A673 (cell line): ENCODE measurements around the gene HDAC1. TPM values are rescaled to one million over a fixed set of nuclear protein-coding genes. Genes with fewer than 3 reads are reported as not detected.

Experiments
- BruUV-seq: library from RNA; stranded (reverse); fragments of 400-500 nt; replicated peaks from 2 replicates; lab custom pipeline; 2021; lab: Mats Ljungman, UMichigan
- CTCF ChIA-PET: fragments of 300-600 bp; sonication (Branson Sonifier 250); formaldehyde crosslinking; loops from one replicate; lab custom pipeline; 2022; ENCODE audit warnings: antibody characterized with exemption; lab: Charles Lee
- POLR2A ChIA-PET: fragments of 300-600 bp; sonication (Branson Sonifier 250); formaldehyde crosslinking; loops from one replicate; lab custom pipeline; 2022; ENCODE audit warnings: antibody characterized with exemption; ENCODE audit not compliant: low non-redundant PET; lab: Charles Lee
- DNase-seq: peaks from one replicate; pipeline ENCODE4 v3.0.0-alpha.2; 2015; ENCODE audit warnings: low spot score
- H3K27ac ChIP-seq: fragments of 200-600 bp; sonication (generic); 2 replicates; pipeline ENCODE4 v1.5.1; 2016; ENCODE audit warnings: mixed run types, low read depth, mild to moderate bottlenecking, mixed read lengths, antibody characterized with exemption, low read length; ENCODE audit not compliant: poor library complexity, severe bottlenecking
- H3K27me3 ChIP-seq: fragments of 200-600 bp; sonication (generic); replicated peaks from 2 replicates; pipeline ENCODE4 v1.6.1; 2017; ENCODE audit warnings: mixed run types, low read depth, mild to moderate bottlenecking, mixed read lengths, antibody characterized with exemption, low read length; ENCODE audit not compliant: insufficient read depth, poor library complexity
- H3K36me3 ChIP-seq: fragments of 200-600 bp; sonication (generic); 2 replicates; pipeline ENCODE4 v1.6.1; 2016; ENCODE audit warnings: mixed run types, mild to moderate bottlenecking, mixed read lengths, antibody characterized with exemption, low read length; ENCODE audit not compliant: insufficient read depth, poor library complexity, severe bottlenecking
- H3K4me1 ChIP-seq: fragments of 200-600 bp; sonication (generic); 2 replicates; pipeline ENCODE4 v1.6.1; 2017; ENCODE audit warnings: mixed run types, mild to moderate bottlenecking, mixed read lengths, antibody characterized with exemption, low read length; ENCODE audit not compliant: insufficient read depth, poor library complexity, severe bottlenecking
- H3K4me3 ChIP-seq: fragments of 200-600 bp; sonication (generic); 2 replicates; pipeline ENCODE4 v1.5.1; 2016; ENCODE audit warnings: low read depth, mixed run types, mild to moderate bottlenecking, mixed read lengths, low read length; ENCODE audit not compliant: poor library complexity, severe bottlenecking
- H3K9me3 ChIP-seq: fragments of 200-600 bp; sonication (generic); 2 replicates; pipeline ENCODE4 v1.6.1; 2016; ENCODE audit warnings: mixed run types, low read depth, mild to moderate bottlenecking, mixed read lengths, antibody characterized with exemption, low read length; ENCODE audit not compliant: poor library complexity, severe bottlenecking
- EZH2 ChIP-seq: fragments of 200-600 bp; sonication (generic); IDR thresholded peaks from 2 replicates; pipeline ENCODE4 v1.6.1; 2017; ENCODE audit warnings: borderline replicate concordance, low read depth, mild to moderate bottlenecking, mixed read lengths, antibody characterized with exemption, low read length; ENCODE audit not compliant: poor library complexity, severe bottlenecking
- intact Hi-C: fragments of 100-400 bp; cut with micrococcal nuclease; formaldehyde crosslinking; loops from one replicate; pipeline ENCODE4 v1.10.0; 2022; ENCODE audit not compliant: unreplicated experiment
- total RNA-seq: library from RNA; stranded (reverse); gene quantifications from 2 replicates; pipeline ENCODE4 v1.2.3, GENCODE V29; 2021
- TF ChIP-seq, protein P1 (sequence below): fragments of 300-800, 200-600 bp; sonication (generic); conservative IDR thresholded peaks from 2 replicates; pipeline ENCODE4 v1.5.1; 2017; ENCODE audit warnings: low read depth, mild to moderate bottlenecking, antibody characterized with exemption, low read length, moderate library complexity, mixed read lengths

HDAC1 gene
- total RNA-seq, 1 experiment from 2014 or later: 195 TPM

DNA sequence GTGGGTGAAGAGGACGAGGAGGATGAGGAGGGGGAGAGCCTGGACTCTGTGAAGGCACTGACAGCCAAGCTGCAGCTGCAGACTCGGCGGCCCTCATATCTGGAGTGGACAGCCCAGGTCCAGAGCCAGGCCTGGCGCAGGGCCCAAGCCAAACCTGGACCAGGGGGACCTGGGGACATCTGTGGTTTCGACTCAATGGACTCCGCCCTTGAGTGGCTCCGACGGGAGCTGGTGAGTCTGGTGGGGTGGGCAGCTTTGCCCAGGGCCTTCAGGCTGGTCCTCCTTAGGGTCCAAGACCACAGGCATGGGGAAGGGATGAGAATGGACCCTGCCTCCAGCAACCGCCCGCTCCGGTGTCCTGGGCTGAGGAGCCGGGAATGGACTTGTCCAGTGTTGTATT, 44.4 kb upstream of the HDAC1 start:
- Histone ChIP-seq H3K27me3 (no peaks in the 10 kb centered on the region), H3K27ac (no peak overlapping the region), H3K36me3 (no peaks in the 10 kb centered on the region), H3K4me3 (no peak overlapping the region), H3K4me1 (peaks cover 4% of the 10 kb centered on the region), H3K9me3 (no peaks in the 10 kb centered on the region)
- no TSS peak for BruUV-seq
- intact Hi-C loops: no loop called here
- TF ChIP-seq, protein P1, sequence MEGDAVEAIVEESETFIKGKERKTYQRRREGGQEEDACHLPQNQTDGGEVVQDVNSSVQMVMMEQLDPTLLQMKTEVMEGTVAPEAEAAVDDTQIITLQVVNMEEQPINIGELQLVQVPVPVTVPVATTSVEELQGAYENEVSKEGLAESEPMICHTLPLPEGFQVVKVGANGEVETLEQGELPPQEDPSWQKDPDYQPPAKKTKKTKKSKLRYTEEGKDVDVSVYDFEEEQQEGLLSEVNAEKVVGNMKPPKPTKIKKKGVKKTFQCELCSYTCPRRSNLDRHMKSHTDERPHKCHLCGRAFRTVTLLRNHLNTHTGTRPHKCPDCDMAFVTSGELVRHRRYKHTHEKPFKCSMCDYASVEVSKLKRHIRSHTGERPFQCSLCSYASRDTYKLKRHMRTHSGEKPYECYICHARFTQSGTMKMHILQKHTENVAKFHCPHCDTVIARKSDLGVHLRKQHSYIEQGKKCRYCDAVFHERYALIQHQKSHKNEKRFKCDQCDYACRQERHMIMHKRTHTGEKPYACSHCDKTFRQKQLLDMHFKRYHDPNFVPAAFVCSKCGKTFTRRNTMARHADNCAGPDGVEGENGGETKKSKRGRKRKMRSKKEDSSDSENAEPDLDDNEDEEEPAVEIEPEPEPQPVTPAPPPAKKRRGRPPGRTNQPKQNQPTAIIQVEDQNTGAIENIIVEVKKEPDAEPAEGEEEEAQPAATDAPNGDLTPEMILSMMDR: no peak
- TF ChIP-seq EZH2: no peak
- CTCF ChIA-PET: no interaction called here
- no peak for DNase-seq
- POLR2A ChIA-PET: no interaction called here

DNA sequence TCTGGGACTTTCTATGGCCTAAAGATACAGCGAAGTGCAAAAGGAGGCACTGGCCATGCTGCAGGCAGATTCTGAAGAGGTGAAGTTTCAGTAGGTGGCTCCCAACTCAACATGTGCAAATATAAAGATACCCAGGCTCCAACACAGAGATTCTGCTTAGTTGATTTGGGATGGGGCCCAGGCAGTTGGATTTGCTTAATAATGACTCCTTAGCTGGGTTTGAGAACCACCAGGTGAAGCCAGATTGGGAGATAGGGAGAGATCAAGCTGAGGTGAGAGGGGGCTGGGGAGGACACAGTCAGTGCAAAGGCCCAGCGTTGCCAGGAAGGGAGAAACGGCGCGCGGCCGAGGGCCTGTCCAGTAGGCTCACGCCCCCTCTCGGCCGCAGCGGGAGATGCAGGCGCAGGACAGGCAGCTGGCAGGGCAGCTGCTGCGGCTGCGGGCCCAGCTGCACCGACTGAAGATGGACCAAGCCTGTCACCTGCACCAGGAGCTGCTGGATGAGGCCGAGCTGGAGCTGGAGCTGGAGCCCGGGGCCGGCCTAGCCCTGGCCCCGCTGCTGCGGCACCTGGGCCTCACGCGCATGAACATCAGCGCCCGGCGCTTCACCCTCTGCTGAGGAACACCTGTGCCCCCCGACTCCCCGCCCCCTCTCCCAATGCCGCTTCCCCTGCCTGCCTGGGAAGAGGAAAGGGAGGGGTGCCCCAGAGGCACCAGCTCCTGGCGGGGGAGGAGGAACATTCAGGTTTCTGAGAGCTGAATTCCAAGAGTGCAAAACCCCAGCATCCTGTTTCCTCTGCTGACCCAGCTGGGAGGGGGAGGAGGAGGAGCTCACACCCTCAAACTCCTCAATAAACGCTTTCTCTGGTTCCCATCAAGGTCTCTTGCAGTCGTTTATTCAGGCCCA, 43.6 kb upstream of the HDAC1 start:
- Histone ChIP-seq H3K4me3 (no peak overlapping the region), H3K36me3 (no peaks in the 10 kb centered on the region), H3K27me3 (no peaks in the 10 kb centered on the region), H3K27ac (no peak overlapping the region), H3K9me3 (no peaks in the 10 kb centered on the region), H3K4me1 (peaks cover 4% of the 10 kb centered on the region)
- BruUV-seq: no TSS peak
- intact Hi-C loops: no loop called here
- ChIA-PET POLR2A (interaction anchor here (0.7 kb wide), 1 partner anchor 310 kb away, joined by 3 read pairs; the partner anchor contains the start of gene PTP4A2), CTCF (interaction anchor here (0.6 to 1.0 kb wide), 2 partner anchors 33 to 524 kb away, joined by 3 to 4 read pairs; no protein-coding TSS in a partner anchor)
- DNase-seq: peak; percentile 66
- TF ChIP-seq, protein P1: peak; percentile 85
- TF ChIP-seq EZH2: no peak

DNA sequence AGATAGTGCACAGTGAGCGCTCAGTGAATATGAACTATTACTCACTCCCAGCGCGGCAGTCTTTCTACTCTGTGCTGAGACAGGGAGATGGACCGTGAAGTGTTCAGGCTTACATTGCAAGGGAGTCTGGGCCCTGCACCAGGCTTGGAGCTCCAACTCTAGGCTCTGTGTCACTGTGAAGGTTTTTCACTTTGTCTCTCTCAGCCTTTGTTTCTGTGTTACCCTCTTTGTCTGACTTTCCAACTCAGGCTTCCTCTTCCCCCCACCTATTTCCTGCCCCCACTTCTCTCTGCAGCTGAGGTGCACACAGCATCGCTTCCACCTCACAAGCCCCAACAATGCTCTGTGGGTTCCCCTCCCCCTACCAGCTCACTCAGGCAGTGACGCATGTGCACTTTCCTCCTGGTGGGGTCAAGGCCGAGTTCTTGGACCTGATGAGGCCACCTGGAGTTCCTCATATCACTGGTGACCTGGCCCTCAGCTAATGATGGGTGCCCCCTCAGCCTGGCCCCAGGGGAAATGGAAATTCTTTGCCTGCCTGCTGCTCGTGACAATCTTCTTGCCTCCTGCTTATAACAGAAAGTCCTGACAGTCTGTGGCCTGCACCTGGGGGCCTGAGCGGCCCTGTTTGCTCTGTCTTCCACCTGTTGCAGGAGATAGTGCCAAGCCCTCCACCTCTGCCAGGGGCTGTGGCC, 41.9 kb upstream of the HDAC1 start:
- intact Hi-C loops: no loop called here
- no peak overlapping the region for H3K27ac ChIP-seq
- H3K4me3 ChIP-seq: no peak overlapping the region
- no peaks in the 10 kb centered on the region for H3K36me3 ChIP-seq
- POLR2A ChIA-PET: no interaction called here
- TF ChIP-seq, protein P1: no peak
- TF ChIP-seq EZH2: no peak
- no TSS peak for BruUV-seq
- peaks cover 4% of the 10 kb centered on the region for H3K4me1 ChIP-seq
- no peaks in the 10 kb centered on the region for H3K27me3 ChIP-seq
- no peaks in the 10 kb centered on the region for H3K9me3 ChIP-seq
- CTCF ChIA-PET: no interaction called here
- no peak for DNase-seq
